IMR-90 (cell line): ENCODE data around the gene RALGPS1. TPM values are rescaled to one million over a fixed set of nuclear protein-coding genes. Genes with fewer than 3 reads are reported as not detected.

ENCODE experiments used
- ATAC-seq: fragments of 200-7000 bp; cut with Tn5 transposase; 2 replicates; pipeline ENCODE4 v1.9.1; 2020; ENCODE audit warnings: low read depth, mild to moderate bottlenecking, moderate library complexity
- BruUV-seq: library from RNA; stranded (reverse); fragments of 400-500 nt; replicated peaks from 2 replicates; lab custom pipeline; 2021; lab: Mats Ljungman, UMichigan
- CTCF ChIA-PET: fragments of 300-600 bp; formaldehyde crosslinking; extraction: SDS; loops from one replicate; lab custom pipeline; 2021; ENCODE audit warnings: antibody characterized with exemption; lab: Yijun Ruan, JAX
- POLR2A ChIA-PET: fragments of 300-600 bp; sonication (Branson Sonifier 250); formaldehyde crosslinking; loops from one replicate; lab custom pipeline; 2022; ENCODE audit warnings: antibody characterized with exemption; ENCODE audit not compliant: unreplicated experiment; lab: Charles Lee
- DNase-seq: peaks from one replicate; pipeline ENCODE4 v3.0.0; 2013
- H2AFZ ChIP-seq: replicated peaks from 2 replicates; pipeline ENCODE3; 2013; ENCODE audit warnings: low read length, mild to moderate bottlenecking; ENCODE audit not compliant: poor library complexity
- H2AK5ac ChIP-seq: 2 replicates; pipeline ENCODE4 v1.6.1; 2013; ENCODE audit warnings: low read depth, low read length, inconsistent platforms
- H2AK9ac ChIP-seq: replicated peaks from 2 replicates; pipeline ENCODE3; 2013; ENCODE audit warnings: mild to moderate bottlenecking, low read depth, low read length, moderate library complexity; ENCODE audit not compliant: poor library complexity
- H2BK120ac ChIP-seq: 2 replicates; pipeline ENCODE4 v1.6.1; 2013; ENCODE audit warnings: low read depth, low read length, inconsistent platforms
- H2BK15ac ChIP-seq: 3 replicates; pipeline ENCODE4 v1.6.1; 2013; ENCODE audit warnings: low read depth, low read length, inconsistent platforms
- H2BK20ac ChIP-seq: 2 replicates; pipeline ENCODE4 v1.6.1; 2013; ENCODE audit warnings: low read depth, mild to moderate bottlenecking, inconsistent platforms, low read length, moderate library complexity
- H2BK5ac ChIP-seq: 2 replicates; pipeline ENCODE4 v1.6.1; 2013; ENCODE audit warnings: mild to moderate bottlenecking, low read depth, low read length, inconsistent platforms; ENCODE audit not compliant: poor library complexity, severe bottlenecking
- H3K14ac ChIP-seq: replicated peaks from 2 replicates; pipeline ENCODE4 v1.6.1; 2013; ENCODE audit warnings: low read depth, low read length, inconsistent platforms
- H3K18ac ChIP-seq: 2 replicates; pipeline ENCODE4 v1.6.1; 2013; ENCODE audit warnings: low read depth, low read length, control low read depth
- H3K23ac ChIP-seq: 2 replicates; pipeline ENCODE4 v1.6.1; 2013; ENCODE audit warnings: low read depth, low read length, inconsistent platforms
- H3K27ac ChIP-seq: 2 replicates; pipeline ENCODE4 v1.5.1; 2013; ENCODE audit warnings: mild to moderate bottlenecking, control low read depth, low read length; ENCODE audit not compliant: insufficient read depth
- H3K27me3 ChIP-seq: 2 replicates; pipeline ENCODE4 v1.6.1; 2013; ENCODE audit warnings: low read length; ENCODE audit not compliant: control insufficient read depth, insufficient read depth
- H3K36me3 ChIP-seq: 2 replicates; pipeline ENCODE4 v1.6.1; 2013; ENCODE audit warnings: low read length, mixed read lengths; ENCODE audit not compliant: control insufficient read depth, insufficient read depth
- H3K4ac ChIP-seq: 2 replicates; pipeline ENCODE4 v1.6.1; 2013; ENCODE audit warnings: low read depth, low read length, inconsistent platforms
- H3K4me1 ChIP-seq: 2 replicates; pipeline ENCODE4 v1.6.1; 2013; ENCODE audit warnings: low read length, mixed read lengths; ENCODE audit not compliant: control insufficient read depth, insufficient read depth
- H3K4me2 ChIP-seq: 2 replicates; pipeline ENCODE4 v1.6.1; 2013; ENCODE audit warnings: low read depth, mild to moderate bottlenecking, control low read depth, low read length, moderate library complexity
- H3K4me3 ChIP-seq: 2 replicates; pipeline ENCODE4 v1.5.1; 2013; ENCODE audit warnings: low read depth, mild to moderate bottlenecking, control low read depth, low read length, moderate library complexity; ENCODE audit not compliant: insufficient read depth
- H3K56ac ChIP-seq: 2 replicates; pipeline ENCODE4 v1.6.1; 2013; ENCODE audit warnings: low read length, inconsistent platforms; ENCODE audit not compliant: insufficient read depth; ENCODE audit errors: extremely low read depth
- H3K79me1 ChIP-seq, 2 experiments: 2 replicates each; pipeline ENCODE4 v1.6.1; 2013; ENCODE audit warnings: low read length in 2 of 2, inconsistent platforms in 1 of 2, low read depth in 1 of 2
- H3K9ac ChIP-seq: 2 replicates; pipeline ENCODE4 v1.6.1; 2013; ENCODE audit warnings: low read depth, low read length, control low read depth
- H3K9me1 ChIP-seq: 2 replicates; pipeline ENCODE4 v1.6.1; 2013; ENCODE audit warnings: low read length, inconsistent platforms; ENCODE audit not compliant: insufficient read depth
- H3K9me3 ChIP-seq: 2 replicates; pipeline ENCODE4 v1.6.1; 2013; ENCODE audit warnings: low read length; ENCODE audit not compliant: control insufficient read depth, insufficient read depth
- H4K20me1 ChIP-seq: 2 replicates; pipeline ENCODE4 v1.6.1; 2013; ENCODE audit warnings: low read length, inconsistent platforms; ENCODE audit not compliant: insufficient read depth
- H4K5ac ChIP-seq: 2 replicates; pipeline ENCODE4 v1.6.1; 2013; ENCODE audit warnings: mild to moderate bottlenecking, low read depth, low read length, control low read depth
- H4K8ac ChIP-seq, 2 experiments: 2 replicates each; pipeline ENCODE4 v1.6.1; 2013; ENCODE audit warnings: low read depth in 2 of 2, low read length in 2 of 2, control low read depth in 1 of 2, inconsistent platforms in 1 of 2
- H4K91ac ChIP-seq: 2 replicates; pipeline ENCODE4 v1.6.1; 2013; ENCODE audit warnings: low read depth, low read length, inconsistent platforms; ENCODE audit not compliant: insufficient read depth
- BHLHE40 ChIP-seq: fragments of 150-350 bp; IDR thresholded peaks from 2 replicates; pipeline ENCODE4 v1.6.1; 2016; ENCODE audit warnings: mild to moderate bottlenecking, low read depth, low read length
- CEBPB ChIP-seq: IDR thresholded peaks from 2 replicates; pipeline ENCODE4 v1.6.1; 2012; ENCODE audit warnings: low read depth, low read length, improper control_type of control experiment
- CHD1 ChIP-seq: IDR thresholded peaks from 2 replicates; pipeline ENCODE4 v1.6.1; 2012; ENCODE audit warnings: low read depth, low read length, improper control_type of control experiment
- CTCF ChIP-seq: conservative IDR thresholded peaks from 2 replicates; pipeline ENCODE4 v1.5.1; 2012; ENCODE audit warnings: mild to moderate bottlenecking, low read depth, low read length, improper control_type of control experiment
- MAZ ChIP-seq: IDR thresholded peaks from 2 replicates; pipeline ENCODE4 v1.6.1; 2012; ENCODE audit warnings: low read depth, mild to moderate bottlenecking, low read length, improper control_type of control experiment, moderate library complexity, borderline replicate concordance
- NFE2L2 ChIP-seq: fragments of 150-350 bp; IDR thresholded peaks from 2 replicates; pipeline ENCODE4 v1.6.1; 2016; ENCODE audit warnings: low read depth, mild to moderate bottlenecking, low read length
- RFX5 ChIP-seq: IDR thresholded peaks from 2 replicates; pipeline ENCODE4 v1.8.0; 2012; ENCODE audit warnings: low read depth, mild to moderate bottlenecking, low read length, moderate library complexity
- WGBS, 2 experiments: methylation state at CpG; one replicate each; pipeline versions ENCODE4 v1.1.5 to v1.1.7; 2013; ENCODE audit warnings: missing lambda C conversion rate in 2 of 2; ENCODE audit not compliant: insufficient read length in 1 of 2; ENCODE audit errors: extremely low coverage in 2 of 2; 5-methylcytosine and 5-hydroxymethylcytosine counted together
- dilution Hi-C: fragments of 300-500 bp; cut with HindIII; formaldehyde crosslinking; loops from one replicate; pipeline ENCODE4 v1.14.3; 2018; ENCODE audit warnings: low sequenced_read_pairs; ENCODE audit not compliant: unreplicated experiment
- in situ Hi-C: fragments of 300-500 bp; cut with MboI; formaldehyde crosslinking; loops from 3 replicates; pipeline ENCODE4 v1.14.3; 2019; ENCODE audit warnings: low sequenced_read_pairs, inconsistent platforms, mixed read lengths
- intact Hi-C: fragments of 100-400 bp; cut with micrococcal nuclease; formaldehyde crosslinking; loops from 2 replicates; pipeline ENCODE4 v1.10.0; 2022
- polyA plus RNA-seq, 3 experiments: library from polyadenylated mRNA; depleted of rRNA; stranded (reverse); fragments of >200 nt; gene quantifications; 2 replicates each; pipeline ENCODE4 v1.2.3, GENCODE V29; 2012; ENCODE audit warnings: low replicate concordance in 1 of 3
- total RNA-seq: library from RNA; depleted of rRNA; stranded (reverse); fragments of >200 nt; gene quantifications from 2 replicates; pipeline ENCODE4 v1.2.3, GENCODE V29; 2012

RALGPS1 gene
- total and polyA plus RNA-seq, 2 of the 4 experiments (the other 2 are of a cell fraction): 0.90 to 2.8 TPM

- Histone ChIP-seq H4K20me1 (no peaks in the 10 kb centered on the region), H3K36me3 (no peaks in the 10 kb centered on the region), H3K4me3 (no peak overlapping the region), H3K9me3 (0 out of 2 replicates have a peak, but pooled peaks cover 2% of the 10 kb centered on the region), H2BK20ac (no peak overlapping the region), H4K8ac (no peak overlapping the region), H2AFZ (no peak overlapping the region), H3K9me1 (no peaks in the 10 kb centered on the region), H3K4me2 (no peak overlapping the region), H2AK5ac (no peak overlapping the region), H2BK5ac (no peak overlapping the region), H2BK120ac (no peak overlapping the region), H3K79me1 (no peaks in the 10 kb centered on the region), H2BK15ac (no peak overlapping the region), H4K91ac (no peak overlapping the region), H3K4ac (no peak overlapping the region), H3K56ac (no peak overlapping the region), H3K18ac (no peak overlapping the region), H3K14ac (no peak overlapping the region), H3K4me1 (peaks cover 2% of the 10 kb centered on the region; the same call in 1 of the 2 replicates), H3K27me3 (peaks cover 1% of the 10 kb centered on the region), H2AK9ac (no peak overlapping the region), H3K27ac (no peak overlapping the region), H4K5ac (no peak overlapping the region), H3K9ac (no peak overlapping the region), H3K23ac (no peak overlapping the region)
- no peak for TF ChIP-seq BHLHE40
- TF ChIP-seq MAZ: no peak
- no peak for TF ChIP-seq RFX5
- no peak for TF ChIP-seq CHD1
- TF ChIP-seq CEBPB: no peak
- no peak for TF ChIP-seq CTCF
- TF ChIP-seq NFE2L2: no peak
- dilution Hi-C loops: no loop called here
- 100% methylated on average over 3 of the region's 8 CpGs; no CpG with 5 or more reads in 1 of the 2 experiments for WGBS, 2 experiments
- CTCF ChIA-PET: interaction anchor here (1.3 to 1.4 kb wide), 2 partner anchors 13 to 264 kb away, joined by 3 read pairs; no protein-coding TSS in a partner anchor
- DNase-seq: no peak
- intact Hi-C loops: no loop called here
- POLR2A ChIA-PET: no interaction called here
- in situ Hi-C loops: loop anchor here (25.0 kb wide), 1 partner anchor 453 kb away; the partner anchor contains the start of gene SLC2A8
- BruUV-seq: no TSS peak
- no peak for ATAC-seq
These were observed 19.9 kb downstream of the RALGPS1 start for GRCh38 chr9:126934441-126934840.
